Psoas muscle (tissue), 8 donors: ENCODE measurements around the gene ABHD8. TPM values are rescaled to one million over a fixed set of nuclear protein-coding genes. Genes with fewer than 3 reads are reported as not detected.
"Not testable (repeated sequence)": the region's sequence is repeated elsewhere in the genome, so short reads cannot be mapped to it uniquely, and the experiment has no call there.

ENCODE experiments used
- ATAC-seq, 4 donors: fragments of 200-7000 bp; cut with Tn5 transposase; one replicate each; pipeline ENCODE4 v1.9.1; 2020; ENCODE audit warnings: moderate library complexity in 3 of 4, mild to moderate bottlenecking in 2 of 4
- DNase-seq, 2 donors: peaks; one replicate each; pipeline ENCODE4 v3.0.0-alpha.2; 2020
- H3K27ac ChIP-seq: fragments of 200-600 bp; one replicate; pipeline ENCODE4 v1.8.0; 2022
- H3K27me3 ChIP-seq, 3 donors: fragments of 200-600 bp in 1 of 3; one replicate each; pipeline versions ENCODE4 v1.6.1 to v1.8.0; 2013 to 2022; ENCODE audit warnings: low read length in 2 of 3, mild to moderate bottlenecking in 2 of 3, moderate library complexity in 1 of 3; ENCODE audit not compliant: insufficient read depth in 3 of 3
- H3K36me3 ChIP-seq, 2 donors: fragments of 200-600 bp in 1 of 2; one replicate each; pipeline versions ENCODE4 v1.6.1 to v1.8.0; 2013 to 2022; ENCODE audit warnings: low read depth in 1 of 2, mild to moderate bottlenecking in 1 of 2, moderate library complexity in 1 of 2; ENCODE audit not compliant: insufficient read depth in 1 of 2
- H3K4me1 ChIP-seq: fragments of 200-600 bp; one replicate; pipeline ENCODE4 v1.8.0; 2022
- H3K4me3 ChIP-seq: fragments of 200-600 bp; one replicate; pipeline ENCODE4 v1.8.0; 2022; ENCODE audit warnings: mild to moderate bottlenecking
- H3K9me3 ChIP-seq: fragments of 200-600 bp; one replicate; pipeline ENCODE4 v1.8.0; 2022
- CTCF ChIP-seq: fragments of 200-600 bp; IDR thresholded peaks from one replicate; pipeline ENCODE4 v1.8.0; 2022; ENCODE audit warnings: antibody characterized with exemption
- WGBS, 3 donors: extraction: QIAGEN DNeasy Blood & Tissue Kit; methylation state at CpG; one replicate each; pipeline versions ENCODE4 v1.1.6 to v1.1.7; 2013; 5-methylcytosine and 5-hydroxymethylcytosine counted together
- intact Hi-C, 2 donors: fragments of 100-400 bp; cut with DNase I; formaldehyde crosslinking; loops; one replicate each; pipeline versions ENCODE4 v1.11.0 to v1.14.2; 2022
- polyA plus RNA-seq, 3 donors: library from polyadenylated mRNA; stranded (reverse); fragments of 200-250 nt; gene quantifications; one replicate each; pipeline ENCODE4 v1.2.3, GENCODE V29; 2013
- total RNA-seq, 4 donors: library from RNA; stranded (reverse); fragmentation: NEBNext Ultra II Directional in 2 of 4; extraction: Animal tissue kit (Norgen Biotek cat#: 25700) in 2 of 4; gene quantifications; one replicate each; pipeline versions ENCODE4 v1.2.1 to v1.2.4, GENCODE V29; 2021 to 2023
- donor health status: healthy with polysubstance abuse.
- donor health status: DM: no; HTN: no; CAD: no; lungs with moderate emphysema.
- donor health status: Bipolar disorder and iron deficiency.
- donor health status: healthy.
- donor health status: DM: yes; HTN: yes; CAD: no.
- donor health status: DM: no; HTN: no; CAD: no.
- donor health status: DM: no; HTN: no; CAD: no.
- donor health status: DM: yes; HTN: yes; CAD: no.

ABHD8 gene
- total and polyA plus RNA-seq, 7 donors, result 6.1 to 26.8 (median 12.3) TPM

- Histone ChIP-seq H3K9me3 (peaks cover 5% of the 10 kb centered on the region), H3K4me3 (no peak overlapping the region), H3K27me3 (no peaks in the 10 kb centered on the region), H3K4me1 (peaks cover 19% of the 10 kb centered on the region), H3K36me3 (peaks cover 0 to 20% of the 10 kb centered on the region in 2 donors), H3K27ac (no peak overlapping the region)
- no peak for ATAC-seq
- WGBS, 3 donors, result 93 to 94% (median 93%) methylated on average over 50 to 51 of the region's 51 CpGs
- intact Hi-C loops, result no loop called here
- no peak for TF ChIP-seq CTCF
- no peak for DNase-seq
Measured at GRCh38 chr19:17300992-17301619, 2.1 kb downstream of the ABHD8 start.

- Histone ChIP-seq H3K9me3 (peaks cover 5% of the 10 kb centered on the region), H3K27ac (no peak overlapping the region), H3K36me3 (peaks cover 0 to 20% of the 10 kb centered on the region in 2 donors), H3K27me3 (no peaks in the 10 kb centered on the region), H3K4me3 (no peak overlapping the region), H3K4me1 (peaks cover 1% of the 10 kb centered on the region)
- no peak for TF ChIP-seq CTCF
- 87 to 93% (median 88%) methylated on average over 6 of the region's 6 CpGs for WGBS, 3 donors
- DNase-seq (no peak), ATAC-seq (no peak)
- intact Hi-C loops, result no loop called here
Measured at GRCh38 chr19:17296976-17297375, 6.2 kb downstream of the ABHD8 start.

GRCh38 chr19:17296273-17296672 is 7.0 kb downstream of the ABHD8 start:
- peaks cover 5% of the 10 kb centered on the region for H3K9me3 ChIP-seq
- ATAC-seq (no peak), DNase-seq (no peak)
- no peak for TF ChIP-seq CTCF
- intact Hi-C loops, result no loop called here
- no peaks in the 10 kb centered on the region for H3K27me3 ChIP-seq
- H3K4me3 ChIP-seq, result no peak overlapping the region
- 57 to 70% (median 60%) methylated on average over 4 of the region's 4 CpGs for WGBS, 3 donors
- H3K4me1 ChIP-seq, result no peaks in the 10 kb centered on the region
- H3K36me3 ChIP-seq, result peaks cover 0 to 19% of the 10 kb centered on the region in 2 donors
- H3K27ac ChIP-seq, result no peak overlapping the region

GRCh38 chr19:17295551-17295950 is 7.7 kb downstream of the ABHD8 start:
- ATAC-seq, H3K4me3 ChIP-seq, H3K4me1 ChIP-seq, intact Hi-C loops, H3K27ac ChIP-seq, H3K9me3 ChIP-seq, H3K27me3 ChIP-seq, DNase-seq: not testable (repeated sequence)
- 96 to 97% (median 96%) methylated on average over 6 of the region's 6 CpGs for WGBS, 3 donors
- peaks cover 0 to 13% of the 10 kb centered on the region in 2 donors for H3K36me3 ChIP-seq

GRCh38 chr19:17294051-17294891 is 9.0 kb downstream of the ABHD8 start:
- H3K27me3 ChIP-seq, result no peaks in the 10 kb centered on the region
- WGBS, 3 donors, result 84 to 86% (median 85%) methylated on average over 44 to 48 of the region's 48 CpGs
- peaks cover 0 to 13% of the 10 kb centered on the region in 2 donors for H3K36me3 ChIP-seq
- H3K27ac ChIP-seq, result no peak overlapping the region
- no peak for TF ChIP-seq CTCF
- no peaks in the 10 kb centered on the region for H3K4me1 ChIP-seq
- peak in 1 of 2 donors; percentile 69 for DNase-seq
- H3K9me3 ChIP-seq, result peaks cover 5% of the 10 kb centered on the region
- no peak overlapping the region for H3K4me3 ChIP-seq
- intact Hi-C loops, result no loop called here
- peak in 2 of 4 donors; percentile 18 to 31 for ATAC-seq
